GM21447 (cell line): ENCODE measurements around the gene SPSB1.

Experiments
- ATAC-seq: cut with Tn5 transposase; IDR thresholded peaks from one replicate; pipeline ENCODE4 v1.9.1; 2021; ENCODE audit not compliant: unreplicated experiment

SPSB1 gene

GRCh38 chr1:9361630-9362260 lies 69.1 kb downstream of the SPSB1 start:
- ATAC-seq: no peak

GRCh38 chr1:9362488-9362887 lies 69.8 kb downstream of the SPSB1 start:
- ATAC-seq: no peak

GRCh38 chr1:9363061-9363471 lies 70.4 kb downstream of the SPSB1 start:
- ATAC-seq: no peak

DNA sequence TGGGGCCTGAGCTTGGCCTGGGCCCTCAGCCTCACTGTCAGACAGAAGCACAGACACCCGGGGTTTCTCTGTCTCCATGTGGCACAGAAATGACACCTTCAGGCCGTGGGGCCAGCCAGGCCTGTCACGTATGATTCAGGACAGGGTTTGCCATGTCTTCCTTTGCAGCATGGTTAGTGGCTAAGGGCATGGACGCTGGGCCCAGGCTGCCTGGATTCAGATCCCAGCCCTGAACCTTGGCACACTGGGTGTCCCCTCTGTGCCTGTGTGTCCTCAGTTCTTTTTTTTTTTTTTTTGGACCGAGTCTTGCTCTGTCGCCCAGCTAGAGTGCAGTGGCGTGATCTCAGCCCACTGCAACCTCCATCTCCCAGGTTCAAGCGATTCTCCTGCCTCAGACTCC lies 73.6 kb downstream of the SPSB1 start:
- no peak for ATAC-seq

GRCh38 chr1:9366943-9367780 lies 74.5 kb downstream of the SPSB1 start:
- no peak for ATAC-seq

- no peak for ATAC-seq
Observed at GRCh38 chr1:9367806-9368205, 75.1 kb downstream of the SPSB1 start.

DNA sequence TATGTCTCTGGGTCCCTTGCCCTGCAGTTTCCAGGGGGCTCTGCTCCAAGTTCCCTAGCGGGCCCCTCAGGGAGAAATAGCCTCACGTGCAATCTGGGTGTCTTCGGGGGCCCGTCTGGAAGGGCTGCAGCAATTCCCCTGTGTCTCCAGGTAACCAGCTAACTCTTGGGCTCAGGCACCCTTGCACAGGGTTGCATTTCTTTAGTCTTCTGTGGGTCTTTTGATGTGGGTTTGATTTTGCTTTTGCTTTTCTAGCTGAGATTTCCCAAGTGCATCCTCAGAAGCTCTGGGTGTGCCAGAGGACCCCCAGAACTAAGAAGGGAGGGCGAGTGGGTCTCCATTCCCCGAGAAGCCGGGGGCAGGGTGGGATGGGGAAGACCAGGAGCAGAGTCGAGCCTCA lies 75.7 kb downstream of the SPSB1 start:
- no peak for ATAC-seq

- no peak for ATAC-seq
Observed at GRCh38 chr1:9369964-9370788, 77.5 kb downstream of the SPSB1 start.

DNA sequence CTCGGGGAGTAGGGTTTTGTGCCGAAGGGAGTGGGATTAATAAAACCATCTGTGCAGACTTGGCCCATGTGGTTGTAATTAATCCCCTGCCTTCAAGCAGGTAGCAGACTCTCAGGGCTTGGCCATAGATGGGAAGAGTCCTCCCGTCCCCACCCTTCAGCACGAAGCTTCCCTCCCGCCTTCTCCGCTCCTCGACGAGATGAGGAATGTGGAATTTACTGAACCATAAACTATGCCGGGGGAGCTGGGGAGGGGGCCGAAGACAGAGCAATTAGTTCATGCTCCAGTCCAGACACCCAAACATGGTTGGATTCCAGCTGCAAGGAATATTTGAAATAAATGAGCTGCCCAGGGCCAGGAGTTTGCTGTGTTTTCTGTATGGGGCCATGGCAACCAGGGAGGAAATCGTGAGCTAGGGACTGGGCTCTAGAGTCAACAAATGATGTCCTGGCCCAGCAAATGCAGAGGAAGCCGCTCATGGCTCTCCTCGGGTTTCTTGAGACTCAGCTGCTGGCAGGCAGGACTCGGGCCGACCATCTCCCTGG lies 78.8 kb downstream of the SPSB1 start:
- ATAC-seq: no peak

GRCh38 chr1:9371951-9372350 lies 79.3 kb downstream of the SPSB1 start:
- no peak for ATAC-seq

GRCh38 chr1:9373619-9374018 lies 80.9 kb downstream of the SPSB1 start:
- ATAC-seq: no peak

DNA sequence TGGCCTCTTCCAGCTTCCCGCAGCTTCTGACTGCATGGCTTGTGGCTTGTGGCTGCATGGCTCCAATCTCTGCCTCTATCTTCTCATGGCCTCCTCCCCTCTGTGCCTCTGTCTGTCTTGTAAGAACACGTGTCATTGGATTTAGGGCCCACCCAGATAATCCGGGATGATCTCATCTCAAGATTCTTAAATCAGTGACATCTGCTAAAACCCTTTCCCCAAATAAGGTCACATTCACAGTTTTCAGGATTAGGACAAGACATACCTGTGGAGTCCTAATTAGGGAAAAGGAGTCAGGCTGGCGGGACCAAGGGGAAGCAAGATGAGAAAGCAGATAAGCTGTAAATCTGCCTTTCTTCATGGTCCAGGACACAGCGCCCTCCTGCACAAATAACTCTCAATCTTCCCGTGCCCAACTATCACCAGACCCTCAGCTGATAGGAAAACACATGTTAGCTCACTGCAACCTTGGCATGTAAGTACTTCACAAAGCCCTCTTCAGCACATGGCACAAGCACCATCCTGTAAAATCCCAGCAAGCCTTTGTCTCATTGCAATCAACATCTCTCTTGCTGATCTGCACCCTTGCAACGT lies 82.2 kb downstream of the SPSB1 start:
- ATAC-seq: no peak

- ATAC-seq: no peak
Observed at GRCh38 chr1:9375912-9376311, 83.2 kb downstream of the SPSB1 start.

DNA sequence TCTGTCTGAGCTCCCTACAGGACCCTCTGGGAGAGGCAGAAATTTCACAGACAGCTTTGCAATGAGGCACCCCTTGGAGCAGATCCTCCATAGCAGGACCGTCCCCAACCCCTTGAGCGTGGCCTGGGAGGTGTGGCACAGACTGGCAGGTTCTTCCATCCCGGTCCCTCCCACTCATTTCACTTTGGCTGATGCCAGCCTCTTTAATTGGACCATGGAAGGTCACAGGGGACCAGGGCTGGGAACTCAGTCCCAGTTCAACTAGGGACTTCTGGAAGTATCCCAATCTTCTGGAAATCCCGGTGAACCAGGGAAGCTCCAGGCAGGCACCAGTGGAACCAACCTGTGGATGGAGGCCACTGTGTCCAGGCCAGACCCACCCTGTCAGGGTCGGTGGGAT lies 83.7 kb downstream of the SPSB1 start:
- no peak for ATAC-seq

DNA sequence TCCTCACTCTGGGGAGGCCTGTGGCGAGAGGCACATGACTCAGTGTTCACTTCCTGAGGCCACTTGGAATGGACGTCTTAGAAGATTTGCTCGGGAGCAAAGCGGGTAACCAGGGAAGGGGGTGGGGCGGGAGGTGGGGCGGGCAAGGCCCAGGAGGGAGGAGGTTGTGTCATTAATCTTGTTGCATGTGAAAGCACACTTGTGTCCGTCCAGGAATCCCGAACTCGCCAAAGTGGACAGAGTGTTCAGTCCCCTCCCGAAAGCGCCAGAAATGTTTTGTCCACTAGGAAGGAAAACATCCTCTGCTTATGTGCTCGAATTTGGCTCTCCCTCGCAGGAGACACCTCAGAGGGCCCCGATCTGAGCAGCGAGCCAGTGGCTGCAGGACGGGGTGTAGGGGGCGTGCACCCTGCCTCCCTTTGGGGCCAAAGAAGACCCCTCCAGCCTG lies 84.2 kb downstream of the SPSB1 start:
- no peak for ATAC-seq

DNA sequence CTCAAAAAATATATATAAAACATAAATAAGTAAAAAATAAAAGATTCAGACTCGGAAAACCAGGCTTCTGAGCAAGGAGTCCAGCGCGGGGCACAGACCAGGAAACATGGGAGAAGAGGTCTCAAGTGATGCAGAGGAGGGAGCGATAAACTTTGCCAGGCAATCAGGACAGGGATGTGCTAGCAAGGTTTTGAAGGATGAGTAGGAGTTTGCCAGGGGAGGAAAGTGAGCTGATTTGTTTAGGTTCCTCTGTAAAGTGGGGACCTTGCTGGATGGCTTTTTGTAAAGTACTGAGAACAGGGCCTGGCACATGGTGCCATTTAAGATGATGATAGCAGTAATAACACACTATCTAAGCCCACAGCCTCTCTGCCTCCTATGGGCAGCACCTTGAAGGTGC lies 86.1 kb downstream of the SPSB1 start:
- no peak for ATAC-seq

DNA sequence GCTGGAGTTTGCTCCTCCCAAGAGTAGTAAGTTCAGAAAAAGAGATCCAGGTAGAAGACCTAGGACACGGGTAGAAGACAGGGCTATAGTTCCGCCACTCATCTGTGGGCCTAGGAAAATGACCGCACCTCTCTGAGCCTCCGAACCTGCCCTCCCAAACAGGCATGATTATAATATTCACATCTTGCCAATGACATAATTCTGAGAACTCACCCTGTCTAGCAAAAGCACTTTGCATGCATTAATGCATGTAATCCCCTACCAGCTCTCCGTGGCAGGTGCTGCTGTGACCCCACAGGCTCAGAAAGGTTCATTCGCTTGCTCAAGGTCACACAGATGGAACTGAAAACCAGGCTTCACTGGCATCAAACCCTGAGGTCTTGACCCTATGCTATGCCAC lies 88.0 kb downstream of the SPSB1 start:
- ATAC-seq: no peak

- ATAC-seq: no peak
Observed at GRCh38 chr1:9382643-9383491, 90.2 kb downstream of the SPSB1 start.

DNA sequence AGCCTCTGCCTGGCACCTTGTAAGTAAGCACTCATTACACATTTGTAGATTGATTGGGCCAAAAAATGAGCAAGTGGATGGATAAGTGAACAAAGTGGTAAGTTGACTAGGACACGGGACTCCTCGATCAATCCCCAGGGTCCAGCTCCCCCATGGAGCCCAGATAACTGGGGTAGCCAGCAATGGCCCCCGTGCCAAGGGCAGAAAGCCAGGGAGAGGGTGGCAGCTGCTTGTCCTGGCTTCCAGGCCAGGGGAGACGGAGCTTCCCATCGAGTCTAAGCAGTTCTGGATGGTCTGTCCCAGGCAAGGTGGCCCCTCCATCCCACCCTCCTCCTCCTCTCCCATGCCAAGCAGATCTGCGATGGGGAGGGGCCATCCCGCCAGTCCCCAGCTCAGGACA lies 91.4 kb downstream of the SPSB1 start:
- no peak for ATAC-seq

- no peak for ATAC-seq
Observed at GRCh38 chr1:9384751-9385245, 92.1 kb downstream of the SPSB1 start.
